Smooth muscle cell (in vitro differentiated cells): Measurements from ENCODE around the gene HYAL4. TPM values are rescaled to one million over a fixed set of nuclear protein-coding genes. Genes with fewer than 3 reads are reported as not detected.

ENCODE experiments used
- DNase-seq: peaks from one replicate; lab custom pipeline; 2025; ENCODE audit not compliant: unreplicated experiment; lab: John Stamatoyannopoulos, UW
- H2AFZ ChIP-seq: fragments of 200-600 bp; sonication (generic); 2 replicates; pipeline ENCODE4 v1.6.0; 2016; ENCODE audit warnings: antibody characterized with exemption, low read depth, mild to moderate bottlenecking
- H3F3A ChIP-seq: fragments of 200-600 bp; sonication (generic); 2 replicates; pipeline ENCODE4 v1.6.0; 2017; ENCODE audit warnings: antibody characterized with exemption, low read depth
- H3K27ac ChIP-seq: fragments of 200-600 bp; sonication (generic); 2 replicates; pipeline ENCODE4 v1.5.1; 2016; ENCODE audit warnings: low read depth, mild to moderate bottlenecking
- H3K27me3 ChIP-seq: fragments of 200-600 bp; sonication (generic); 2 replicates; pipeline ENCODE4 v1.6.1; 2016; ENCODE audit warnings: low read depth, mild to moderate bottlenecking
- H3K36me3 ChIP-seq: fragments of 200-600 bp; sonication (generic); 2 replicates; pipeline ENCODE4 v1.5.1; 2016; ENCODE audit warnings: low read depth
- H3K4me1 ChIP-seq: fragments of 200-600 bp; sonication (generic); 2 replicates; pipeline ENCODE4 v1.5.1; 2016; ENCODE audit warnings: low read depth
- H3K4me2 ChIP-seq: fragments of 200-600 bp; sonication (generic); 2 replicates; pipeline ENCODE4 v1.6.0; 2016; ENCODE audit warnings: mild to moderate bottlenecking
- H3K4me3 ChIP-seq: fragments of 200-600 bp; sonication (generic); 2 replicates; pipeline ENCODE4 v1.5.1; 2016; ENCODE audit warnings: mild to moderate bottlenecking
- H3K79me2 ChIP-seq: fragments of 200-600 bp; sonication (generic); 2 replicates; pipeline ENCODE4 v1.6.0; 2016; ENCODE audit warnings: low read depth, mild to moderate bottlenecking
- H3K9ac ChIP-seq: fragments of 200-600 bp; sonication (generic); 2 replicates; pipeline ENCODE4 v1.6.0; 2016; ENCODE audit warnings: low read depth
- H3K9me3 ChIP-seq: fragments of 200-600 bp; sonication (generic); replicated peaks from 2 replicates; pipeline ENCODE4 v1.5.1; 2016; ENCODE audit warnings: low read depth
- H4K20me1 ChIP-seq: fragments of 200-600 bp; sonication (generic); 2 replicates; pipeline ENCODE4 v1.6.0; 2016; ENCODE audit warnings: low read depth
- WGBS: methylation state at CpG from one replicate; pipeline ENCODE4 v1.1.7; 2016; ENCODE audit warnings: low lambda C conversion rate; 5-methylcytosine and 5-hydroxymethylcytosine counted together
- polyA plus RNA-seq: library from polyadenylated mRNA; unstranded; fragments of >200 nt; fragmentation: Nextera tagmentation; extraction: Ambion mirVana; gene quantifications from 2 replicates; pipeline ENCODE4 v1.2.1, GENCODE V29; 2016
- total RNA-seq: library from RNA; depleted of rRNA; stranded (reverse); fragments of >200 nt; gene quantifications from 2 replicates; pipeline ENCODE4 v1.2.3, GENCODE V29; 2014
- TF ChIP-seq, protein P1 (sequence below): fragments of 200-600 bp; sonication (generic); IDR thresholded peaks from 2 replicates; pipeline ENCODE4 v1.5.1; 2017; ENCODE audit warnings: borderline replicate concordance, mild to moderate bottlenecking, antibody characterized with exemption; ENCODE audit not compliant: insufficient read depth, poor library complexity, severe bottlenecking

Gene HYAL4
- total and polyA plus RNA-seq, 2 experiments from 2014 or later = not detected

GRCh38 chr7:123871998-123872867, 27.3 kb downstream of the HYAL4 start:
- no peak overlapping the region for H3K9ac ChIP-seq
- no peak overlapping the region for H2AFZ ChIP-seq
- no peaks in the 10 kb centered on the region for H3F3A ChIP-seq
- no peak overlapping the region for H3K4me2 ChIP-seq
- no peaks in the 10 kb centered on the region for H3K9me3 ChIP-seq
- TF ChIP-seq, protein P1, sequence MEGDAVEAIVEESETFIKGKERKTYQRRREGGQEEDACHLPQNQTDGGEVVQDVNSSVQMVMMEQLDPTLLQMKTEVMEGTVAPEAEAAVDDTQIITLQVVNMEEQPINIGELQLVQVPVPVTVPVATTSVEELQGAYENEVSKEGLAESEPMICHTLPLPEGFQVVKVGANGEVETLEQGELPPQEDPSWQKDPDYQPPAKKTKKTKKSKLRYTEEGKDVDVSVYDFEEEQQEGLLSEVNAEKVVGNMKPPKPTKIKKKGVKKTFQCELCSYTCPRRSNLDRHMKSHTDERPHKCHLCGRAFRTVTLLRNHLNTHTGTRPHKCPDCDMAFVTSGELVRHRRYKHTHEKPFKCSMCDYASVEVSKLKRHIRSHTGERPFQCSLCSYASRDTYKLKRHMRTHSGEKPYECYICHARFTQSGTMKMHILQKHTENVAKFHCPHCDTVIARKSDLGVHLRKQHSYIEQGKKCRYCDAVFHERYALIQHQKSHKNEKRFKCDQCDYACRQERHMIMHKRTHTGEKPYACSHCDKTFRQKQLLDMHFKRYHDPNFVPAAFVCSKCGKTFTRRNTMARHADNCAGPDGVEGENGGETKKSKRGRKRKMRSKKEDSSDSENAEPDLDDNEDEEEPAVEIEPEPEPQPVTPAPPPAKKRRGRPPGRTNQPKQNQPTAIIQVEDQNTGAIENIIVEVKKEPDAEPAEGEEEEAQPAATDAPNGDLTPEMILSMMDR = peak; percentile 50
- no peaks in the 10 kb centered on the region for H3K79me2 ChIP-seq
- no peaks in the 10 kb centered on the region for H3K4me1 ChIP-seq
- H3K4me3 ChIP-seq = no peak overlapping the region
- H3K27ac ChIP-seq = no peak overlapping the region
- H3K36me3 ChIP-seq = no peaks in the 10 kb centered on the region
- DNase-seq = no peak
- 30% methylated on average over 7 of the region's 7 CpGs for WGBS
- H3K27me3 ChIP-seq = no peaks in the 10 kb centered on the region
- no peaks in the 10 kb centered on the region for H4K20me1 ChIP-seq

DNA sequence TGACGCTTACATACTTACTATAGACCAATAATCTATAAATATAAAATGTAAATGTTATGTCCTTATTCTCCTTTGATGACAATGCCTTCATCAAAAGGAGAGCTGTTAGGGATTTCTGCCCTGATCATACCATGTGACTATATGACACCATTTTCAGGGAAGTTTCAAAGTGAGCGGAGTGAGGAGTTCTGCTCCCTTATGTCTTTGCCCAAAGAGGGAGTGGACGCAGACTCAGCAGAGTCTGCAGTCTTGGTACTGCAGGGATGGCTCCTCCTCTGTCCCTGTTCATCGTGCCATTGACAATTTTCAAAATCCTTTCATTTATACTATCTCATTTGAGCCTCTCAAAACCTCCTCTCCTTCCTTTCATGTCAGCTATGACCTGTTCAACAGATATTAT, 27.9 kb downstream of the HYAL4 start:
- Histone ChIP-seq H3K4me2 (no peak overlapping the region), H3K27me3 (no peaks in the 10 kb centered on the region), H4K20me1 (no peaks in the 10 kb centered on the region), H3K9ac (no peak overlapping the region), H3K9me3 (no peaks in the 10 kb centered on the region), H3K27ac (no peak overlapping the region), H2AFZ (no peak overlapping the region), H3F3A (no peaks in the 10 kb centered on the region), H3K4me1 (no peaks in the 10 kb centered on the region), H3K36me3 (no peaks in the 10 kb centered on the region), H3K79me2 (no peaks in the 10 kb centered on the region), H3K4me3 (no peak overlapping the region)
- TF ChIP-seq, protein P1 = no peak
- DNase-seq = no peak
- WGBS = 75% methylated on average over 4 of the region's 4 CpGs

DNA sequence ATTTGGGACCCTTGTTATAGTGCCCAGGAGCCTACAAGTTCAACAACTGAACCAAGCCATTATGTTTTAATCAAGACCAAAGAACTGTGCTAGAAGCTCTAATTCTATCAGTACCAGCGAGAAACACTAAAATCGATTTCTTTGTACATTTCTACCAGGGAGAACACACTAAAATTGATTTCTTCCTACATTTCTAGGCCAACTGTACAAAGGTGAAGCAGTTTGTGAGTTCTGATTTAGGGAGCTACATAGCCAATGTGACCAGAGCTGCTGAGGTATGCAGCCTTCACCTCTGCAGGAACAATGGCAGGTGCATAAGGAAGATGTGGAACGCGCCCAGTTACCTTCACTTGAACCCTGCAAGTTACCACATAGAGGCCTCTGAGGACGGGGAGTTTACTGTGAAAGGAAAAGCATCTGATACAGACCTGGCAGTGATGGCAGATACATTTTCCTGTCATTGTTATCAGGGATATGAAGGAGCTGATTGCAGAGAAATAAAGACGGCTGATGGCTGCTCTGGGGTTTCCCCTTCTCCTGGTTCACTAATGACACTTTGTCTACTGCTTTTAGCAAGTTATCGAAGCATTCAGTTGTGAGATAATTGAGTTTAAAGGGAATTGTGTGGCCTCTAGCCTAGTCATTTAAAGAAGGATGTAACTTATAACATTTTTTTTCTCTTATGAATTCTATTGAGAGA, 31.7 kb downstream of the HYAL4 start:
- Histone ChIP-seq H2AFZ (no peak overlapping the region), H3K4me1 (no peaks in the 10 kb centered on the region), H3F3A (no peaks in the 10 kb centered on the region), H3K9me3 (no peaks in the 10 kb centered on the region), H3K79me2 (no peaks in the 10 kb centered on the region), H3K27ac (no peak overlapping the region), H3K27me3 (no peaks in the 10 kb centered on the region), H3K9ac (no peak overlapping the region), H3K4me2 (no peak overlapping the region), H3K4me3 (no peak overlapping the region), H3K36me3 (no peaks in the 10 kb centered on the region), H4K20me1 (no peaks in the 10 kb centered on the region)
- TF ChIP-seq, protein P1 = no peak
- 90% methylated on average over 7 of the region's 7 CpGs for WGBS
- DNase-seq = no peak
